GM23248 (cell line): ENCODE results near the gene AKR1B15.

Experiments used
- EZH2 ChIP-seq: fragments of 200-600 bp; sonication (generic); IDR thresholded peaks from 2 replicates; pipeline ENCODE4 v1.6.1; 2018; ENCODE audit warnings: antibody characterized with exemption, mild to moderate bottlenecking; ENCODE audit not compliant: insufficient read depth, poor library complexity, severe bottlenecking
- EZH2phosphoT487 ChIP-seq: fragments of 200-600 bp; sonication (generic); IDR thresholded peaks from 2 replicates; pipeline ENCODE4 v1.6.1; 2018; ENCODE audit warnings: antibody characterized with exemption, moderate library complexity, mild to moderate bottlenecking, low read depth; ENCODE audit not compliant: insufficient read depth

- TF ChIP-seq EZH2, result no peak
- TF ChIP-seq EZH2phosphoT487, result no peak
Measured at GRCh38 chr7:134522601-134523000, 26.3 kb upstream of the AKR1B15 start.
